GM12878 (cell line): ENCODE results near the gene AKT1S1. TPM values are rescaled to one million over a fixed set of nuclear protein-coding genes. Genes with fewer than 3 reads are reported as not detected.

ENCODE experiments used
- BCL11A ChIP-seq: IDR thresholded peaks from 2 replicates; pipeline ENCODE4 v1.6.1; 2011; ENCODE audit warnings: low read depth, low read length
- BMI1 ChIP-seq: fragments of 450-650 bp; IDR thresholded peaks from 2 replicates; pipeline ENCODE4 v1.6.1; 2016; ENCODE audit warnings: mild to moderate bottlenecking, moderate library complexity, borderline replicate concordance
- CBFB ChIP-seq: IDR thresholded peaks from 2 replicates; pipeline ENCODE4 v1.6.1; 2016; ENCODE audit warnings: antibody characterized with exemption, low read depth
- CBX5 ChIP-seq: sonication (generic); IDR thresholded peaks from 2 replicates; pipeline ENCODE4 v1.6.1; 2016; ENCODE audit warnings: low read depth, moderate library complexity, mild to moderate bottlenecking, inconsistent platforms
- CEBPB ChIP-seq, 2 experiments: fragments of 150-350 bp in 1 of 2; IDR thresholded peaks; 2 replicates each; pipeline ENCODE4 v1.6.1; 2012 to 2014; ENCODE audit warnings: low read depth in 2 of 2, low read length in 2 of 2, borderline replicate concordance in 1 of 2, inconsistent platforms in 1 of 2
- EED ChIP-seq: sonication (generic); IDR thresholded peaks from 2 replicates; pipeline ENCODE4 v1.6.1; 2016; ENCODE audit warnings: antibody characterized with exemption, low read depth
- FOS ChIP-seq: IDR thresholded peaks from 3 replicates; pipeline ENCODE4 v1.6.1; 2011; ENCODE audit warnings: borderline replicate concordance; ENCODE audit not compliant: insufficient read length; ENCODE audit errors: extremely low read depth
- JUNB ChIP-seq: IDR thresholded peaks from 2 replicates; pipeline ENCODE4 v1.6.1; 2016; ENCODE audit warnings: antibody characterized with exemption, mild to moderate bottlenecking
- MTA3 ChIP-seq: IDR thresholded peaks from 2 replicates; pipeline ENCODE4 v1.6.1; 2012; ENCODE audit warnings: low read length, inconsistent platforms, borderline replicate concordance
- NFYA ChIP-seq: IDR thresholded peaks from 2 replicates; pipeline ENCODE4 v1.6.1; 2011; ENCODE audit warnings: low read depth, mild to moderate bottlenecking, low read length, improper control_type of control experiment, borderline replicate concordance
- NR2C1 ChIP-seq: fragments of 450-650 bp; IDR thresholded peaks from 2 replicates; pipeline ENCODE4 v1.6.1; 2017; ENCODE audit warnings: antibody characterized with exemption, mild to moderate bottlenecking, moderate library complexity
- POLR2AphosphoS2 ChIP-seq: IDR thresholded peaks from 2 replicates; pipeline ENCODE4 v1.6.1; 2011; ENCODE audit warnings: low read depth, mild to moderate bottlenecking, low read length, improper control_type of control experiment, moderate library complexity
- RBBP5 ChIP-seq: fragments of 200-600 bp; sonication (generic); conservative IDR thresholded peaks from 2 replicates; pipeline ENCODE4 v1.6.1; 2016
- SP1 ChIP-seq: IDR thresholded peaks from one replicate; pipeline ENCODE4 v1.6.1; 2011; ENCODE audit warnings: low read depth, low read length
- YBX1 ChIP-seq: fragments of 450-650 bp; IDR thresholded peaks from 2 replicates; pipeline ENCODE4 v1.6.1; 2016; ENCODE audit warnings: antibody characterized with exemption
- ZNF207 ChIP-seq: fragments of 450-650 bp; IDR thresholded peaks from 2 replicates; pipeline ENCODE4 v1.6.1; 2014; ENCODE audit warnings: antibody characterized with exemption, mild to moderate bottlenecking, borderline replicate concordance
- ZNF622 ChIP-seq: fragments of 450-650 bp; IDR thresholded peaks from 2 replicates; pipeline ENCODE4 v1.6.1; 2017; ENCODE audit warnings: mild to moderate bottlenecking, inconsistent platforms
- polyA plus RNA-seq, 11 experiments: library from polyadenylated mRNA; depleted of rRNA in 4 of 11; unstranded in 6 of 11; stranded (reverse) in 5 of 11; fragments of >200 nt; fragmentation: Nextera tagmentation in 4 of 11; fragmentation: Illumina TruSeq in 1 of 11; extraction: Ambion mirVana in 4 of 11; extraction: Trizol in 1 of 11; gene quantifications; 1 replicate in 1 of 11; 2 replicates in 10 of 11; pipeline versions ENCODE4 v1.2.1 to v1.2.3, GENCODE V29; 2011 to 2016; ENCODE audit warnings: inconsistent platforms in 2 of 11, missing spikeins in 2 of 11, low read depth in 1 of 11
- total RNA-seq, 4 experiments: library from RNA; depleted of rRNA in 3 of 4; stranded (reverse); fragments of >200 nt in 3 of 4; fragmentation: Illumina TruSeq in 1 of 4; extraction: Trizol in 1 of 4; gene quantifications; 2 replicates each; pipeline versions ENCODE4 v1.2.1 to v1.2.3, GENCODE V29; 2013 to 2021
- TF ChIP-seq, protein P1 (sequence below): fragments of 450-650 bp; IDR thresholded peaks from 2 replicates; pipeline ENCODE4 v1.6.1; 2018; ENCODE audit warnings: borderline replicate concordance, mild to moderate bottlenecking; ENCODE audit not compliant: partially characterized antibody
- TF ChIP-seq, protein P2 (sequence below): IDR thresholded peaks from 2 replicates; pipeline ENCODE4 v1.6.1; 2012; ENCODE audit warnings: low read depth, low read length, improper control_type of control experiment
- TF ChIP-seq, protein P3 (sequence below): fragments of 450-650 bp; IDR thresholded peaks from 2 replicates; pipeline ENCODE4 v1.6.1; 2017; ENCODE audit warnings: mild to moderate bottlenecking, low read depth, inconsistent platforms; ENCODE audit not compliant: poor library complexity, severe bottlenecking
- TF ChIP-seq, protein P4 (sequence below): fragments of 450-650 bp; conservative IDR thresholded peaks from 2 replicates; pipeline ENCODE4 v1.6.1; 2017; ENCODE audit warnings: mild to moderate bottlenecking, moderate library complexity

Gene AKT1S1
- total and polyA plus RNA-seq, 10 of the 15 experiments (the other 5 are each of a cell fraction or from before 2014, with no cell fraction given): 0.43 to 23.0 (median 12.3) TPM

DNA sequence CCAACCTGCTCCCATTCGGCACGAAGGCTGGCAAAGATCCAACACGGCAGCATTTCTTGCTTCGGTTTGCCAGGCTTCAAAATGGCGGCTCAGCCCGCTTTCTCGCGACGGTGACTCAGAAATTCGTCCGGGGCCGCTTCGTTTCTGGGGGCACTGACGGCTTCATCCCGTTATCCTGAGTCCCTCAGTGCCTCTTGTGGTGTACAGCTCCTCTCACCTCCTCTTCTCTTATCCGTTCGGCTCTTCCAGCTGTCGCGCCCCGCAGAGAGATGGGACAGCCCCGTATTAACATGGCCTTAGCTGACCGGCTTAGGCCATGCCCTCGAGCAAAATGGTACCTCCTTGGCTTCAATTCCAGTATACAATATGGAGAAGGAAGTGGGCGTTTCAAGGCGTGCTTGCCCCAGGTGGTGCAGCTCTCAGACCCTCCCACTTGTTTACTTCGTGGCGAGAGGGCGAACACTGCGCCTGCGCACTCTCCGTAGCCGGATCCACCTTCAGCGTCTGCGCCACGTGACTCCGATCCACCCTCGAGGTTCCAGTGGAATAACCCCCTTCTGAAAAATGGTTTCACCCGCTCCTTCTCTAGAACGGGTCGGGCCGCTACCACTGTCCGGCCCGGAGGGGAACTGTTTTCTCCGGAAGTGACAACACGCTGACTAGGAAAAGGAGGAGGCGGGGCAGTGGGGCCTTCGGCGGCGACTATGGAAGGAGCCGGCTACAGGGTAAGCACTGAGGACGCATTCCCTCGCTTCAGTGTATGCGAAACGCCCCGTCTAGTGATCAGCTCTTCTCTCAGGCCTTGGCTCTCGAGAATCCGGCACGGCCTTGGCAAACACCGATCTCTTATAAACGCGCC, at the start of gene AKT1S1, which contains the start of gene TBC1D17 (continued):
- TF ChIP-seq CBX5 (no peak), BCL11A (no peak), CBFB (0 out of 2 replicates have a peak, but pooled peaks have one; percentile 36), MTA3 (no peak), CEBPB (IDR thresholded peaks at IDR 0.05; ENCODE audit: borderline replicate concordance in 1 of 2, low read depth in 2 of 2, low read length in 2 of 2) (no peak), JUNB (no peak; the same call in 1 of the 2 replicates), ZNF207 (peak; percentile 91), SP1 (peak; percentile 75), YBX1 (no peak), NR2C1 (peak; percentile 84), ZNF622 (no peak), BMI1 (no peak), RBBP5 (no peak), POLR2AphosphoS2 (no peak), FOS (no peak), EED (no peak), NFYA (no peak)
- TF ChIP-seq, protein P1, sequence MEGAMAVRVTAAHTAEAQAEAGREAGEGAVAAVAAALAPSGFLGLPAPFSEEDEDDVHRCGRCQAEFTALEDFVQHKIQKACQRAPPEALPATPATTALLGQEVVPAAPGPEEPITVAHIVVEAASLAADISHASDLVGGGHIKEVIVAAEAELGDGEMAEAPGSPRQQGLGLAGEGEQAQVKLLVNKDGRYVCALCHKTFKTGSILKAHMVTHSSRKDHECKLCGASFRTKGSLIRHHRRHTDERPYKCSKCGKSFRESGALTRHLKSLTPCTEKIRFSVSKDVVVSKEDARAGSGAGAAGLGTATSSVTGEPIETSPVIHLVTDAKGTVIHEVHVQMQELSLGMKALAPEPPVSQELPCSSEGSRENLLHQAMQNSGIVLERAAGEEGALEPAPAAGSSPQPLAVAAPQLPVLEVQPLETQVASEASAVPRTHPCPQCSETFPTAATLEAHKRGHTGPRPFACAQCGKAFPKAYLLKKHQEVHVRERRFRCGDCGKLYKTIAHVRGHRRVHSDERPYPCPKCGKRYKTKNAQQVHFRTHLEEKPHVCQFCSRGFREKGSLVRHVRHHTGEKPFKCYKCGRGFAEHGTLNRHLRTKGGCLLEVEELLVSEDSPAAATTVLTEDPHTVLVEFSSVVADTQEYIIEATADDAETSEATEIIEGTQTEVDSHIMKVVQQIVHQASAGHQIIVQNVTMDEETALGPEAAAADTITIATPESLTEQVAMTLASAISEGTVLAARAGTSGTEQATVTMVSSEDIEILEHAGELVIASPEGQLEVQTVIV: no peak
- TF ChIP-seq, protein P2, sequence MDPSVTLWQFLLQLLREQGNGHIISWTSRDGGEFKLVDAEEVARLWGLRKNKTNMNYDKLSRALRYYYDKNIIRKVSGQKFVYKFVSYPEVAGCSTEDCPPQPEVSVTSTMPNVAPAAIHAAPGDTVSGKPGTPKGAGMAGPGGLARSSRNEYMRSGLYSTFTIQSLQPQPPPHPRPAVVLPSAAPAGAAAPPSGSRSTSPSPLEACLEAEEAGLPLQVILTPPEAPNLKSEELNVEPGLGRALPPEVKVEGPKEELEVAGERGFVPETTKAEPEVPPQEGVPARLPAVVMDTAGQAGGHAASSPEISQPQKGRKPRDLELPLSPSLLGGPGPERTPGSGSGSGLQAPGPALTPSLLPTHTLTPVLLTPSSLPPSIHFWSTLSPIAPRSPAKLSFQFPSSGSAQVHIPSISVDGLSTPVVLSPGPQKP: peak; percentile 94
- TF ChIP-seq, protein P3, sequence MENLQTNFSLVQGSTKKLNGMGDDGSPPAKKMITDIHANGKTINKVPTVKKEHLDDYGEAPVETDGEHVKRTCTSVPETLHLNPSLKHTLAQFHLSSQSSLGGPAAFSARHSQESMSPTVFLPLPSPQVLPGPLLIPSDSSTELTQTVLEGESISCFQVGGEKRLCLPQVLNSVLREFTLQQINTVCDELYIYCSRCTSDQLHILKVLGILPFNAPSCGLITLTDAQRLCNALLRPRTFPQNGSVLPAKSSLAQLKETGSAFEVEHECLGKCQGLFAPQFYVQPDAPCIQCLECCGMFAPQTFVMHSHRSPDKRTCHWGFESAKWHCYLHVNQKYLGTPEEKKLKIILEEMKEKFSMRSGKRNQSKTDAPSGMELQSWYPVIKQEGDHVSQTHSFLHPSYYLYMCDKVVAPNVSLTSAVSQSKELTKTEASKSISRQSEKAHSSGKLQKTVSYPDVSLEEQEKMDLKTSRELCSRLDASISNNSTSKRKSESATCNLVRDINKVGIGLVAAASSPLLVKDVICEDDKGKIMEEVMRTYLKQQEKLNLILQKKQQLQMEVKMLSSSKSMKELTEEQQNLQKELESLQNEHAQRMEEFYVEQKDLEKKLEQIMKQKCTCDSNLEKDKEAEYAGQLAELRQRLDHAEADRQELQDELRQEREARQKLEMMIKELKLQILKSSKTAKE: peak; percentile 91
- TF ChIP-seq, protein P4, sequence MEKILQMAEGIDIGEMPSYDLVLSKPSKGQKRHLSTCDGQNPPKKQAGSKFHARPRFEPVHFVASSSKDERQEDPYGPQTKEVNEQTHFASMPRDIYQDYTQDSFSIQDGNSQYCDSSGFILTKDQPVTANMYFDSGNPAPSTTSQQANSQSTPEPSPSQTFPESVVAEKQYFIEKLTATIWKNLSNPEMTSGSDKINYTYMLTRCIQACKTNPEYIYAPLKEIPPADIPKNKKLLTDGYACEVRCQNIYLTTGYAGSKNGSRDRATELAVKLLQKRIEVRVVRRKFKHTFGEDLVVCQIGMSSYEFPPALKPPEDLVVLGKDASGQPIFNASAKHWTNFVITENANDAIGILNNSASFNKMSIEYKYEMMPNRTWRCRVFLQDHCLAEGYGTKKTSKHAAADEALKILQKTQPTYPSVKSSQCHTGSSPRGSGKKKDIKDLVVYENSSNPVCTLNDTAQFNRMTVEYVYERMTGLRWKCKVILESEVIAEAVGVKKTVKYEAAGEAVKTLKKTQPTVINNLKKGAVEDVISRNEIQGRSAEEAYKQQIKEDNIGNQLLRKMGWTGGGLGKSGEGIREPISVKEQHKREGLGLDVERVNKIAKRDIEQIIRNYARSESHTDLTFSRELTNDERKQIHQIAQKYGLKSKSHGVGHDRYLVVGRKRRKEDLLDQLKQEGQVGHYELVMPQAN: peak; percentile 88
